Measurements from ENCODE around the gene CAMP.
"Not testable (repeated sequence)": the region's sequence is repeated elsewhere in the genome, so short reads cannot be mapped to it uniquely, and the experiment has no call there.

CAMP gene

DNA sequence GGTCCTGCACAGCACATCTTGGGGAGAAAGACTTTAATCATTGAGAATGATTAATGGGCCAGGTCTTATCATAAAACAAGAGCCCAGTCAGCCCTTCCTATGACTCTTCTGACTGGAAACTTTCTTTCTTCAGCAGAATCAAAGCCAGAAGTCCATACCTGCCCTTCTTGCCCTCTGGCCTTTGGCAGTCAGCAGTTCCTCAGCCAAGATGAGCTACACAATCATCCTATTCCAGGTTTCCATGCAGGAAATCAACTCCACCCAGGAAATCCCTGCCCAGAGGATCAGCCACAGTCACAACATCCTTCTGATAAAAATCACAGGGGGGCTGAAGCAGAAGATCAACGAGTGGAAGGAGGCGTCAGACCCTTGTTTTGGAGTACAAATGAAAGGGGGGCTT lies 44.5 kb downstream of the CAMP start:
- no peak for DNase-seq

DNA sequence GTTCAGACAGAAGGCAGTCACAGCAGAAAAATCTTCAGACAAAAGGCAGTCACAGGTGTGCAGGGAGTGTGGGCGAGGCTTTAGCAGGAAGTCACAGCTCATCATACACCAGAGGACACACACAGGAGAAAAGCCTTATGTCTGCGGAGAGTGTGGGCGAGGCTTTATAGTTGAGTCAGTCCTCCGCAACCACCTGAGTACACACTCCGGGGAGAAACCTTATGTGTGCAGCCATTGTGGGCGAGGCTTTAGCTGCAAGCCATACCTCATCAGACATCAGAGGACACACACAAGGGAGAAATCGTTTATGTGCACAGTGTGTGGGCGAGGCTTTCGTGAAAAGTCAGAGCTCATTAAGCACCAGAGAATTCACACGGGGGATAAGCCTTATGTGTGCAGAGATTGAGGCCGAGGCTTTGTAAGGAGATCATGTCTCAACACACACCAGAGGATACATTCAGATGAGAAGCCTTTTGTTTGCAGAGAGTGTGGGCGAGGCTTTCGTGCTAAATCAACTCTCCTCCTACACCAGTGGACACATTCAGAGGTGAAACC lies 45.2 kb downstream of the CAMP start:
- no peak for DNase-seq

DNA sequence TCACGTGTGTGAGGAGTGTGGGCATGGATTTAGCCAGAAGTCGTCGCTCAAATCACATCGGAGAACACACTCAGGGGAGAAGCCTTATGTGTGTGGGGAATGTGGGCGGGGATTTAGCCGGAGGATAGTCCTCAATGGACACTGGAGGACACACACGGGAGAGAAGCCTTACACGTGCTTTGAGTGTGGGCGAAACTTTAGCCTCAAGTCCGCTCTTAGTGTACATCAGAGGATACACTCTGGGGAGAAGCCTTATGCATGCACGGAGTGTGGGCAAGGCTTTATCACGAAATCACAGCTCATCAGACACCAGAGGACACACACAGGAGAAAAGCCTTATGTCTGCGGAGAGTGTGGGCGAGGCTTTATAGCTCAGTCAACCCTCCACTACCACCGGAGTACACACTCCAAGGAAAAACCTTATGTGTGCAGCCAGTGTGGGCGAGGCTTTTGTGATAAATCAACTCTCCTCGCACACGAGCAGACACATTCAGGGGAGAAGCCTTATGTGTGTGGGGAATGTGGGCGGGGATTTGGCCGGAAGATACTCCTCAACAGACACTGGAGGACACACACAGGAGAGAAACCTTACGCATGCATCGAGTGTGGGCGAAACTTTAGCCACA lies 45.8 kb downstream of the CAMP start:
- DNase-seq: no peak

DNA sequence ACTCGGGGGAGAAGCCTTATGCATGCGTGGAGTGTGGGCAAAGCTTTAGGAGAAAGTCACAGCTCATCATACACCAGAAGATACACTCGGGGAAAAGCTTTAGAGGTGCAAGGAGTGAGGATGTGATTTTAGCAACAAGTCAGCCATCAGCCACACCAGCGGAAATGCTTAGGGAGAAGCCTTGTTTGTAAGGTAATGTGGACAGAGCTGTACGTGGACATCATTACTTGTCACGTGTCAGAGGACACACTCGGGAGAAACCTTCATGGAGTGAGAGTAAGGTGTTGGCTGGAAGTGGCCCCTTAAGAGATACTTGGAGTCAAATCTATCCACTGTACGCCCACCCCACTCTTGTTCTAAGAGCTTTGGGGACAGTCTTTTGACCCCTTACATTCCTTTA lies 46.3 kb downstream of the CAMP start:
- DNase-seq: no peak

DNA sequence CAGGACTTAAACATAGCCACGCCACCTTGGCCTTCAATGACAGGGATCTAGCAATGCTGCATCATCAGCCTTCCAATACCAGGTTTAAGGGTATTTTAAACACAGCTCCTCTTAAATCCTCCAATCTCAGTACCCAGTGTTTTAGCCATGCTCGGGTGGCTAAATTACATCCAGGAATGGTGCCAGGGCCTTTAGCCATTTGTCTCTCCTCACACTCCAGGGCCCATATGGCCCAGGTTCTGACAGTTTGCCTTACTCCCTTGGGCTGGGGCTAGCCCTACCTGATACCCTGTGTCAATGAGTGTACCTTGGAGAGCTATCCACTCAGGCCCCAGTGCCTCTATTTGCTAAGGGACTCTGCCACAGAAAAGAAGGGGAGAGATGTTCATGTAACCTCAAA lies 47.0 kb downstream of the CAMP start:
- no peak for DNase-seq

DNA sequence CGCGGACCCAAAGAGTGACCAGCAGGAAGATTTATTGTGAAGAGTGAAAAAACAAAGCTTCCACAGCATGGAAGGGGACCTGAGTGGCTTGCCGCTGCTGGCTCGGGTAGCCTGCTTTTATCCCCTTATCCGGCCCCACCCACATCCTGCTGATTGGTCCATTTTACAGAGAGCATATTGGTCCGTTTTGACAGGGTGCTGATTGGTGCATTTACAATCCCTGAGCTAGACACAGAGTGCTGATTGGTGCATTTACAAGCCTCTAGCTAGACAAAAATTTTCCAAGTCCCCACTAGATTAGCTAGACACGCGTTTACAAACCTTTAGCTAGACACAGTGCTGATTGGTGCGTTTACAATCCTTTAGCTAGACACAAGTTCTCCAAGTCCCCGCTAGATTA lies 47.9 kb downstream of the CAMP start:
- DNase-seq: not testable (repeated sequence)

DNA sequence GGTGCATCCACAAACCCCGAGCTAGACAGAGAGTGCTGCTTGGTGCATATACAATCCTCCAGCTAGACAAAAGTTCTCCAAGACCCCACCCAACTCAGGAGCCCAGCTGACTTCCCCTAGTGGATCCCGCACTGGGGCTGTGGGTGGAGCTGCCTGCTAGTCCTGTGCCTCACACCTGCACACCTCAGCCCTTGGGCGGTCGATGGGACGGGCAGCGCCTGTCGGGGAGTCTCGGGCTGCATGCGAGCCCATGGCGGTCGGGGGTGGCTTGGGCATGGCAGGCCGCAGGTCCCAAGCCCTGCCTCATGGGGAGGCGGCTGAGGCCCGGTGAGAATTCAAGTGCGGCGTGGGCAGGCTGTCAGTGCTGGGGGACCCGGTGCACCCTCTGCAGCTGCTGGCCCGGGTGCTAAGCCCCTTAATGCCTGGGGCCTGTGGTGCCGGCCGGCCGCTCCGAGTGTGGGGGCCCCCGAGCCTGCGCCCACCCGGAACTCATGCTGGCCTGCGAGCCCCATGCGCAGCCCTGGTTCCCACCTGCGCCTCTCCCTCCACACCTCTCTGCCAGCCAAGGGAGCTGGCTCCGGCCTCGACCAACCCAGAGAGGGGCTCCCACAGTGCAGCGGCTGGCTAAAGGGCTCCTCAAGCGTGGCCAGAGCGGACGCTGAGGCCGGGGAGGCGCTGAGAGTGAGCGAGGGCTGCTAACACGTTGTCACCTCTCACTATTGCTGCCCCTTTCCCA lies 48.6 kb downstream of the CAMP start:
- DNase-seq: no peak

DNA sequence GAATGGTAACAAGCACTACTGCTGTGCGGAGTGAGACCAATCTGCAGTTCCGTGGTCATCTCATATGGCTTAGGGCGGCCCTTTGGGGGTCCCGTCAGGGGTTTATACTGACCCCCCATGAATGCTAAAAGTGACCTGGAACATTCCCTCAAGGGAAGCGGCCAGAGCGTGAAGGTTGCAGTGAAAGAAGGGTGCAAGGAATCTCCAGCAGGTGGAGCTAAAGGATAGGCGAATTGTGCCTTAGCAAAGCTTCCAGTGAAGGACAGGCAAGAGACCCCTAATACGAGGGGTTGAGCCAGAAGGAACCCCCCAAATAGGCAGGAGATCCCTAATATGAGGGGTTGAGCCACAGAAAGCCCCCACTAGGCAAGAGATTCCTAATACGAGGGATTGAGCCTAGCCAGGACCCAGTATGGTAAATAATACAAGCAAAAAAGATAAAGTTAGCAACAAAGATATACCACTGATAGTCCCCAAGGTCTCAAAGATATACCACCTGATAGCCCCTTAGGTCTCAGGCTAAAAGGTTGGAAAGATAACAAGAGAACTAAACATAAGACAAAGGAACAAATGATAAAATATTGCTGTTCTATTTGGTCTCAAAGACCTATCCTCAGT lies 50.4 kb downstream of the CAMP start:
- no peak for DNase-seq

DNA sequence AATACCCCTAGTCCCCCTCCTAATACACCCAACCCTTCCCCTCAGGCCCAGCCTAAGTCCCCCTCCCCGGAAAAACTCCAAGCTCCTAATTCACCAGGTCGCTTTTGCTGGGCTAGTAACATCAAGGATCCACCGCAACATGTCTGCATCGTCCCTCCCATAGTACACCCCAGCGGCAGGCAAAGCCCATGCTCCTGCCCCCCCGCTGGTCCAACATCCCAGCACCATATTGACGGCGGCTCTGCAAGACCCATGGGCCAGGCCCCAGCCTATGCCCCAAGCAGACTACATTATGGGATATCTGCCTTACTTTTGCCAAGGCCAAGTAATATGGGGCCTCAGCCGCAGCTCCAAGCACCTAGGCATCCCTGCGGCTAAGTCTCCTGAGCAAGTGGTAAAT lies 51.2 kb downstream of the CAMP start:
- DNase-seq: no peak
